ENCODE results near the gene KIAA0513.

The KIAA0513 gene

GRCh38 chr16:85084841-85085510, 57.4 kb downstream of the KIAA0513 start:
- no peaks in the 10 kb centered on the region for H3K9me3 ChIP-seq (ENCODE audit: insufficient read depth, low read length)
- no peak overlapping the region for H3K4me2 ChIP-seq (ENCODE audit: low read depth, low read length, poor library complexity, severe bottlenecking)
- H3K9me2 ChIP-seq (replicated peaks; ENCODE audit: insufficient read depth, low read length) = no peaks in the 10 kb centered on the region
- no peak overlapping the region for H3K4me3 ChIP-seq (ENCODE audit: insufficient read depth, low read length, poor library complexity, severe bottlenecking)
- no peak overlapping the region for H3K9ac ChIP-seq (ENCODE audit: low read length)
- H3K27ac ChIP-seq (ENCODE audit: low read depth, low read length) = no peak overlapping the region
- H3K27me3 ChIP-seq (ENCODE audit: low read length) = no peaks in the 10 kb centered on the region
- H2AFZ ChIP-seq (ENCODE audit: low read depth, low read length, severe bottlenecking) = no peak overlapping the region
- TF ChIP-seq CTCF (IDR thresholded peaks at IDR 0.05; ENCODE audit: insufficient read depth, low read length, poor library complexity, severe bottlenecking) = no peak
- no peak for TF ChIP-seq EZH2phosphoT487 (conservative IDR thresholded peaks at IDR 0.05; ENCODE audit: low read length)
- H3K79me2 ChIP-seq (ENCODE audit: insufficient read depth, low read length) = no peaks in the 10 kb centered on the region
- H4K20me1 ChIP-seq (ENCODE audit: low read depth, low read length) = no peaks in the 10 kb centered on the region
- no peaks in the 10 kb centered on the region for H3K36me3 ChIP-seq (ENCODE audit: low read length)
- H3F3A ChIP-seq (ENCODE audit: insufficient read depth) = no peaks in the 10 kb centered on the region

- Histone ChIP-seq H3K79me2 (ENCODE audit: insufficient read depth, low read length) (no peaks in the 10 kb centered on the region), H3K9me3 (ENCODE audit: insufficient read depth, low read length) (no peaks in the 10 kb centered on the region), H3K9me2 (replicated peaks; ENCODE audit: insufficient read depth, low read length) (no peaks in the 10 kb centered on the region), H3K4me2 (ENCODE audit: low read depth, low read length, poor library complexity, severe bottlenecking) (no peak overlapping the region), H2AFZ (ENCODE audit: low read depth, low read length, severe bottlenecking) (no peak overlapping the region), H3K27me3 (ENCODE audit: low read length) (no peaks in the 10 kb centered on the region), H3K36me3 (ENCODE audit: low read length) (no peaks in the 10 kb centered on the region), H3K27ac (ENCODE audit: low read depth, low read length) (no peak overlapping the region), H3K4me3 (ENCODE audit: insufficient read depth, low read length, poor library complexity, severe bottlenecking) (no peak overlapping the region), H3F3A (ENCODE audit: insufficient read depth) (no peaks in the 10 kb centered on the region), H3K9ac (ENCODE audit: low read length) (no peak overlapping the region), H4K20me1 (ENCODE audit: low read depth, low read length) (no peaks in the 10 kb centered on the region)
- TF ChIP-seq CTCF (IDR thresholded peaks at IDR 0.05; ENCODE audit: insufficient read depth, low read length, poor library complexity, severe bottlenecking) (no peak), EZH2phosphoT487 (conservative IDR thresholded peaks at IDR 0.05; ENCODE audit: low read length) (no peak)
These were observed 58.1 kb downstream of the KIAA0513 start for GRCh38 chr16:85085721-85086120.

GRCh38 chr16:85086347-85087291, 59.0 kb downstream of the KIAA0513 start:
- no peak overlapping the region for H3K9ac ChIP-seq (ENCODE audit: low read length)
- no peaks in the 10 kb centered on the region for H3K9me2 ChIP-seq (replicated peaks; ENCODE audit: insufficient read depth, low read length)
- no peak overlapping the region for H3K4me2 ChIP-seq (ENCODE audit: low read depth, low read length, poor library complexity, severe bottlenecking)
- H3K9me3 ChIP-seq (ENCODE audit: insufficient read depth, low read length) = no peaks in the 10 kb centered on the region
- TF ChIP-seq EZH2phosphoT487 (conservative IDR thresholded peaks at IDR 0.05; ENCODE audit: low read length) = no peak
- peak; percentile 33 for TF ChIP-seq CTCF (IDR thresholded peaks at IDR 0.05; ENCODE audit: insufficient read depth, low read length, poor library complexity, severe bottlenecking)
- H4K20me1 ChIP-seq (ENCODE audit: low read depth, low read length) = no peaks in the 10 kb centered on the region
- no peaks in the 10 kb centered on the region for H3K79me2 ChIP-seq (ENCODE audit: insufficient read depth, low read length)
- no peaks in the 10 kb centered on the region for H3K36me3 ChIP-seq (ENCODE audit: low read length)
- H3K27ac ChIP-seq (ENCODE audit: low read depth, low read length) = no peak overlapping the region
- H3K4me3 ChIP-seq (ENCODE audit: insufficient read depth, low read length, poor library complexity, severe bottlenecking) = no peak overlapping the region
- H2AFZ ChIP-seq (ENCODE audit: low read depth, low read length, severe bottlenecking) = no peak overlapping the region
- no peaks in the 10 kb centered on the region for H3F3A ChIP-seq (ENCODE audit: insufficient read depth)
- H3K27me3 ChIP-seq (ENCODE audit: low read length) = no peaks in the 10 kb centered on the region
